Fibroblast of peridontal ligament (primary cell): ENCODE data around the gene TRIM61.
A peak's percentile ranks its signal among the peaks of the same experiment; 100 is the strongest.
"Not testable (repeated sequence)": the region's sequence is repeated elsewhere in the genome, so short reads cannot be mapped to it uniquely, and the experiment has no call there.

Experiments used
- DNase-seq: peaks from one replicate; pipeline ENCODE4 v3.0.0-alpha.2; 2010; ENCODE audit errors: extremely low read depth

Gene TRIM61

GRCh38 chr4:164977243-164978164 lies at the start of gene TRIM61:
TSS of gene TRIM61 (minus strand) at chr4:164977657. CDS start at chr4:164970002, 7,655 bp downstream.
- peak; percentile 41 for DNase-seq

GRCh38 chr4:165025782-165026181 lies 48.3 kb upstream of the TRIM61 start:
- DNase-seq = not testable (repeated sequence)

GRCh38 chr4:165019995-165020394 lies 42.5 kb upstream of the TRIM61 start:
- DNase-seq = not testable (repeated sequence)

- no peak for DNase-seq
Observed at GRCh38 chr4:165016971-165017370, 39.5 kb upstream of the TRIM61 start.

GRCh38 chr4:165013691-165014090 lies 36.2 kb upstream of the TRIM61 start:
- DNase-seq = no peak

GRCh38 chr4:165011403-165011802 lies 33.9 kb upstream of the TRIM61 start:
- DNase-seq = no peak

GRCh38 chr4:165010991-165011390 lies 33.5 kb upstream of the TRIM61 start:
- DNase-seq = no peak

GRCh38 chr4:165010487-165010886 lies 33.0 kb upstream of the TRIM61 start:
- DNase-seq = no peak

GRCh38 chr4:165009493-165010227 lies 32.2 kb upstream of the TRIM61 start:
- no peak for DNase-seq

- DNase-seq = no peak
Observed at GRCh38 chr4:165006886-165007285, 29.4 kb upstream of the TRIM61 start.

- DNase-seq = no peak
Observed at GRCh38 chr4:165006456-165006855, 29.0 kb upstream of the TRIM61 start.

- no peak for DNase-seq
Observed at GRCh38 chr4:165005352-165005925, 28.0 kb upstream of the TRIM61 start.

- not testable (repeated sequence) for DNase-seq
Observed at GRCh38 chr4:165001957-165002356, 24.5 kb upstream of the TRIM61 start.

- DNase-seq = not testable (repeated sequence)
Observed at GRCh38 chr4:164998526-164999080, 21.1 kb upstream of the TRIM61 start.

GRCh38 chr4:164997941-164998340 lies 20.5 kb upstream of the TRIM61 start:
- DNase-seq = no peak

GRCh38 chr4:164997324-164997723 lies 19.9 kb upstream of the TRIM61 start:
- DNase-seq = no peak

GRCh38 chr4:164996123-164996522 lies 18.7 kb upstream of the TRIM61 start:
- not testable (repeated sequence) for DNase-seq

- not testable (repeated sequence) for DNase-seq
Observed at GRCh38 chr4:164990786-164991185, 13.3 kb upstream of the TRIM61 start.

- no peak for DNase-seq
Observed at GRCh38 chr4:164989471-164989870, 12.0 kb upstream of the TRIM61 start.

GRCh38 chr4:164971929-164972328 lies 5.5 kb downstream of the TRIM61 start:
- DNase-seq = not testable (repeated sequence)

GRCh38 chr4:164959896-164960295 lies 17.6 kb downstream of the TRIM61 start:
- peak; percentile 16 for DNase-seq

- peak; percentile 19 for DNase-seq
Observed at GRCh38 chr4:164959421-164959820, 18.0 kb downstream of the TRIM61 start.
